ENCODE data around the gene BIN1. TPM values are rescaled to one million over a fixed set of nuclear protein-coding genes. Genes with fewer than 3 reads are reported as not detected.

BIN1 gene
- total RNA-seq, 4 donors from 2014 or later = 49.2 to 68.3 (median 64.2) TPM

- intact Hi-C loops (cut with DNase I) = no loop called here
- TF ChIP-seq CTCF (IDR thresholded peaks at IDR 0.05) = no peak
- no peak for TF ChIP-seq POLR2A (IDR thresholded peaks at IDR 0.05)
- no peak for DNase-seq
- WGBS, 2 donors = 86 to 90% methylated on average over 2 of the region's 2 CpGs
- Histone ChIP-seq H3K36me3 (no peaks in the 10 kb centered on the region), H3K27me3 (peaks cover 4% of the 10 kb centered on the region), H3K4me3 (replicated peaks in 1 of 3) (no peak overlapping the region), H3K27ac (no peak overlapping the region), H3K4me1 (peaks cover 7 to 15% of the 10 kb centered on the region in 2 donors), H3K9me3 (no peaks in the 10 kb centered on the region)
Measured at GRCh38 chr2:127027715-127028114, 79.2 kb downstream of the BIN1 start.

- WGBS, 2 donors = 1 to 2% methylated on average over 16 to 28 of the region's 39 CpGs
- H3K9me3 ChIP-seq = no peaks in the 10 kb centered on the region
- peaks cover 7 to 15% of the 10 kb centered on the region in 2 donors for H3K4me1 ChIP-seq
- H3K36me3 ChIP-seq = no peaks in the 10 kb centered on the region
- H3K4me3 ChIP-seq (replicated peaks in 1 of 3) = peak overlapping the region in 2 of 3 donors; percentile 10 to 15
- peak in 3 of 6 experiments; percentile 10 to 34 (median 12) for TF ChIP-seq CTCF (IDR thresholded peaks at IDR 0.05)
- no peak for TF ChIP-seq POLR2A (IDR thresholded peaks at IDR 0.05)
- intact Hi-C loops (cut with DNase I) = no loop called here
- no peak overlapping the region for H3K27ac ChIP-seq
- DNase-seq = peak; percentile 84 to 85
- H3K27me3 ChIP-seq = peaks cover 4% of the 10 kb centered on the region
Measured at GRCh38 chr2:127025359-127026166, 81.4 kb downstream of the BIN1 start.

GRCh38 chr2:127024769-127025358, 82.1 kb downstream of the BIN1 start:
- Histone ChIP-seq H3K36me3 (no peaks in the 10 kb centered on the region), H3K4me1 (peaks cover 7 to 15% of the 10 kb centered on the region in 2 donors), H3K9me3 (no peaks in the 10 kb centered on the region), H3K4me3 (replicated peaks in 1 of 3) (peak overlapping the region in 2 of 3 donors; percentile 10 to 15), H3K27ac (no peak overlapping the region), H3K27me3 (peaks cover 4% of the 10 kb centered on the region)
- intact Hi-C loops (cut with DNase I) = no loop called here
- TF ChIP-seq POLR2A (IDR thresholded peaks at IDR 0.05) = no peak
- TF ChIP-seq CTCF (IDR thresholded peaks at IDR 0.05) = peak in 2 of 6 experiments; percentile 28
- WGBS, 2 donors = 8 to 18% methylated on average over 8 to 26 of the region's 29 CpGs
- DNase-seq = peak; percentile 52 to 55

GRCh38 chr2:127023504-127023903, 83.5 kb downstream of the BIN1 start:
- Histone ChIP-seq H3K36me3 (no peaks in the 10 kb centered on the region), H3K4me1 (peaks cover 7 to 15% of the 10 kb centered on the region in 2 donors), H3K4me3 (replicated peaks in 1 of 3) (no peak overlapping the region), H3K27ac (no peak overlapping the region), H3K9me3 (no peaks in the 10 kb centered on the region), H3K27me3 (peaks cover 4% of the 10 kb centered on the region)
- TF ChIP-seq POLR2A (IDR thresholded peaks at IDR 0.05) = no peak
- no peak for TF ChIP-seq CTCF (IDR thresholded peaks at IDR 0.05)
- WGBS, 2 donors = 91 to 95% methylated on average over 1 of the region's 1 CpG
- intact Hi-C loops (cut with DNase I) = no loop called here
- DNase-seq = no peak

- Histone ChIP-seq H3K27me3 (peaks cover 4% of the 10 kb centered on the region), H3K4me1 (peaks cover 7 to 15% of the 10 kb centered on the region in 2 donors), H3K4me3 (replicated peaks in 1 of 3) (no peak overlapping the region), H3K36me3 (no peaks in the 10 kb centered on the region), H3K27ac (no peak overlapping the region), H3K9me3 (no peaks in the 10 kb centered on the region)
- DNase-seq = no peak
- WGBS, 2 donors = 96% methylated on average over 10 of the region's 10 CpGs
- TF ChIP-seq CTCF (IDR thresholded peaks at IDR 0.05) = no peak
- TF ChIP-seq POLR2A (IDR thresholded peaks at IDR 0.05) = no peak
- intact Hi-C loops (cut with DNase I) = no loop called here
Measured at GRCh38 chr2:127022817-127023216, 84.1 kb downstream of the BIN1 start.

All from thyroid gland (tissue), 4 donors.